IMR-90 (cell line): ENCODE data around the gene EPN2. TPM values are rescaled to one million over a fixed set of nuclear protein-coding genes. Genes with fewer than 3 reads are reported as not detected.

Experiments
- ATAC-seq: fragments of 200-7000 bp; cut with Tn5 transposase; 2 replicates; pipeline ENCODE4 v1.9.1; 2020; ENCODE audit warnings: low read depth, mild to moderate bottlenecking, moderate library complexity
- BruUV-seq: library from RNA; stranded (reverse); fragments of 400-500 nt; replicated peaks from 2 replicates; lab custom pipeline; 2021; lab: Mats Ljungman, UMichigan
- CTCF ChIA-PET: fragments of 300-600 bp; formaldehyde crosslinking; extraction: SDS; loops from one replicate; lab custom pipeline; 2021; ENCODE audit warnings: antibody characterized with exemption; lab: Yijun Ruan, JAX
- POLR2A ChIA-PET: fragments of 300-600 bp; sonication (Branson Sonifier 250); formaldehyde crosslinking; loops from one replicate; lab custom pipeline; 2022; ENCODE audit warnings: antibody characterized with exemption; ENCODE audit not compliant: unreplicated experiment; lab: Charles Lee
- DNase-seq: peaks from one replicate; pipeline ENCODE4 v3.0.0; 2013
- H2AFZ ChIP-seq: replicated peaks from 2 replicates; pipeline ENCODE3; 2013; ENCODE audit warnings: low read length, mild to moderate bottlenecking; ENCODE audit not compliant: poor library complexity
- H2AK5ac ChIP-seq: 2 replicates; pipeline ENCODE4 v1.6.1; 2013; ENCODE audit warnings: low read depth, low read length, inconsistent platforms
- H2AK9ac ChIP-seq: replicated peaks from 2 replicates; pipeline ENCODE3; 2013; ENCODE audit warnings: mild to moderate bottlenecking, low read depth, low read length, moderate library complexity; ENCODE audit not compliant: poor library complexity
- H2BK120ac ChIP-seq: 2 replicates; pipeline ENCODE4 v1.6.1; 2013; ENCODE audit warnings: low read depth, low read length, inconsistent platforms
- H2BK15ac ChIP-seq: 3 replicates; pipeline ENCODE4 v1.6.1; 2013; ENCODE audit warnings: low read depth, low read length, inconsistent platforms
- H2BK20ac ChIP-seq: 2 replicates; pipeline ENCODE4 v1.6.1; 2013; ENCODE audit warnings: low read depth, mild to moderate bottlenecking, inconsistent platforms, low read length, moderate library complexity
- H2BK5ac ChIP-seq: 2 replicates; pipeline ENCODE4 v1.6.1; 2013; ENCODE audit warnings: mild to moderate bottlenecking, low read depth, low read length, inconsistent platforms; ENCODE audit not compliant: poor library complexity, severe bottlenecking
- H3K14ac ChIP-seq: replicated peaks from 2 replicates; pipeline ENCODE4 v1.6.1; 2013; ENCODE audit warnings: low read depth, low read length, inconsistent platforms
- H3K18ac ChIP-seq: 2 replicates; pipeline ENCODE4 v1.6.1; 2013; ENCODE audit warnings: low read depth, low read length, control low read depth
- H3K23ac ChIP-seq: 2 replicates; pipeline ENCODE4 v1.6.1; 2013; ENCODE audit warnings: low read depth, low read length, inconsistent platforms
- H3K27ac ChIP-seq: 2 replicates; pipeline ENCODE4 v1.5.1; 2013; ENCODE audit warnings: mild to moderate bottlenecking, control low read depth, low read length; ENCODE audit not compliant: insufficient read depth
- H3K27me3 ChIP-seq: 2 replicates; pipeline ENCODE4 v1.6.1; 2013; ENCODE audit warnings: low read length; ENCODE audit not compliant: control insufficient read depth, insufficient read depth
- H3K36me3 ChIP-seq: 2 replicates; pipeline ENCODE4 v1.6.1; 2013; ENCODE audit warnings: low read length, mixed read lengths; ENCODE audit not compliant: control insufficient read depth, insufficient read depth
- H3K4ac ChIP-seq: 2 replicates; pipeline ENCODE4 v1.6.1; 2013; ENCODE audit warnings: low read depth, low read length, inconsistent platforms
- H3K4me1 ChIP-seq: 2 replicates; pipeline ENCODE4 v1.6.1; 2013; ENCODE audit warnings: low read length, mixed read lengths; ENCODE audit not compliant: control insufficient read depth, insufficient read depth
- H3K4me2 ChIP-seq: 2 replicates; pipeline ENCODE4 v1.6.1; 2013; ENCODE audit warnings: low read depth, mild to moderate bottlenecking, control low read depth, low read length, moderate library complexity
- H3K4me3 ChIP-seq: 2 replicates; pipeline ENCODE4 v1.5.1; 2013; ENCODE audit warnings: low read depth, mild to moderate bottlenecking, control low read depth, low read length, moderate library complexity; ENCODE audit not compliant: insufficient read depth
- H3K56ac ChIP-seq: 2 replicates; pipeline ENCODE4 v1.6.1; 2013; ENCODE audit warnings: low read length, inconsistent platforms; ENCODE audit not compliant: insufficient read depth; ENCODE audit errors: extremely low read depth
- H3K79me1 ChIP-seq, 2 experiments: 2 replicates each; pipeline ENCODE4 v1.6.1; 2013; ENCODE audit warnings: low read length in 2 of 2, inconsistent platforms in 1 of 2, low read depth in 1 of 2
- H3K9ac ChIP-seq: 2 replicates; pipeline ENCODE4 v1.6.1; 2013; ENCODE audit warnings: low read depth, low read length, control low read depth
- H3K9me1 ChIP-seq: 2 replicates; pipeline ENCODE4 v1.6.1; 2013; ENCODE audit warnings: low read length, inconsistent platforms; ENCODE audit not compliant: insufficient read depth
- H3K9me3 ChIP-seq: 2 replicates; pipeline ENCODE4 v1.6.1; 2013; ENCODE audit warnings: low read length; ENCODE audit not compliant: control insufficient read depth, insufficient read depth
- H4K20me1 ChIP-seq: 2 replicates; pipeline ENCODE4 v1.6.1; 2013; ENCODE audit warnings: low read length, inconsistent platforms; ENCODE audit not compliant: insufficient read depth
- H4K5ac ChIP-seq: 2 replicates; pipeline ENCODE4 v1.6.1; 2013; ENCODE audit warnings: mild to moderate bottlenecking, low read depth, low read length, control low read depth
- H4K8ac ChIP-seq, 2 experiments: 2 replicates each; pipeline ENCODE4 v1.6.1; 2013; ENCODE audit warnings: low read depth in 2 of 2, low read length in 2 of 2, control low read depth in 1 of 2, inconsistent platforms in 1 of 2
- H4K91ac ChIP-seq: 2 replicates; pipeline ENCODE4 v1.6.1; 2013; ENCODE audit warnings: low read depth, low read length, inconsistent platforms; ENCODE audit not compliant: insufficient read depth
- BHLHE40 ChIP-seq: fragments of 150-350 bp; IDR thresholded peaks from 2 replicates; pipeline ENCODE4 v1.6.1; 2016; ENCODE audit warnings: mild to moderate bottlenecking, low read depth, low read length
- CEBPB ChIP-seq: IDR thresholded peaks from 2 replicates; pipeline ENCODE4 v1.6.1; 2012; ENCODE audit warnings: low read depth, low read length, improper control_type of control experiment
- CHD1 ChIP-seq: IDR thresholded peaks from 2 replicates; pipeline ENCODE4 v1.6.1; 2012; ENCODE audit warnings: low read depth, low read length, improper control_type of control experiment
- CTCF ChIP-seq: conservative IDR thresholded peaks from 2 replicates; pipeline ENCODE4 v1.5.1; 2012; ENCODE audit warnings: mild to moderate bottlenecking, low read depth, low read length, improper control_type of control experiment
- FOS ChIP-seq: fragments of 150-350 bp; IDR thresholded peaks from 2 replicates; pipeline ENCODE4 v1.6.1; 2016; ENCODE audit warnings: low read depth, low read length
- MAFK ChIP-seq: IDR thresholded peaks from 2 replicates; pipeline ENCODE4 v1.6.1; 2012; ENCODE audit warnings: low read depth, low read length, improper control_type of control experiment
- MAZ ChIP-seq: IDR thresholded peaks from 2 replicates; pipeline ENCODE4 v1.6.1; 2012; ENCODE audit warnings: low read depth, mild to moderate bottlenecking, low read length, improper control_type of control experiment, moderate library complexity, borderline replicate concordance
- MXI1 ChIP-seq: IDR thresholded peaks from 2 replicates; pipeline ENCODE4 v1.6.1; 2012; ENCODE audit warnings: low read depth, mild to moderate bottlenecking, low read length, moderate library complexity, borderline replicate concordance
- NFE2L2 ChIP-seq: fragments of 150-350 bp; IDR thresholded peaks from 2 replicates; pipeline ENCODE4 v1.6.1; 2016; ENCODE audit warnings: low read depth, mild to moderate bottlenecking, low read length
- POLR2A ChIP-seq: IDR thresholded peaks from 2 replicates; pipeline ENCODE4 v1.6.1; 2012; ENCODE audit warnings: mild to moderate bottlenecking, low read depth, low read length
- RAD21 ChIP-seq: IDR thresholded peaks from 2 replicates; pipeline ENCODE4 v1.6.1; 2012; ENCODE audit warnings: low read length, improper control_type of control experiment
- RCOR1 ChIP-seq: IDR thresholded peaks from 2 replicates; pipeline ENCODE4 v1.6.1; 2012; ENCODE audit warnings: mild to moderate bottlenecking, low read length, improper control_type of control experiment; ENCODE audit not compliant: insufficient replicate concordance
- SMC3 ChIP-seq: fragments of 150-350 bp; IDR thresholded peaks from 2 replicates; pipeline ENCODE4 v1.6.1; 2016; ENCODE audit warnings: low read depth, mild to moderate bottlenecking, antibody characterized with exemption, low read length, moderate library complexity
- WGBS, 2 experiments: methylation state at CpG; one replicate each; pipeline versions ENCODE4 v1.1.5 to v1.1.7; 2013; ENCODE audit warnings: missing lambda C conversion rate in 2 of 2; ENCODE audit not compliant: insufficient read length in 1 of 2; ENCODE audit errors: extremely low coverage in 2 of 2; 5-methylcytosine and 5-hydroxymethylcytosine counted together
- dilution Hi-C: fragments of 300-500 bp; cut with HindIII; formaldehyde crosslinking; loops from one replicate; pipeline ENCODE4 v1.14.3; 2018; ENCODE audit warnings: low sequenced_read_pairs; ENCODE audit not compliant: unreplicated experiment
- in situ Hi-C: fragments of 300-500 bp; cut with MboI; formaldehyde crosslinking; loops from 3 replicates; pipeline ENCODE4 v1.14.3; 2019; ENCODE audit warnings: low sequenced_read_pairs, inconsistent platforms, mixed read lengths
- intact Hi-C: fragments of 100-400 bp; cut with micrococcal nuclease; formaldehyde crosslinking; loops from 2 replicates; pipeline ENCODE4 v1.10.0; 2022
- polyA plus RNA-seq, 3 experiments: library from polyadenylated mRNA; depleted of rRNA; stranded (reverse); fragments of >200 nt; gene quantifications; 2 replicates each; pipeline ENCODE4 v1.2.3, GENCODE V29; 2012; ENCODE audit warnings: low replicate concordance in 1 of 3
- total RNA-seq: library from RNA; depleted of rRNA; stranded (reverse); fragments of >200 nt; gene quantifications from 2 replicates; pipeline ENCODE4 v1.2.3, GENCODE V29; 2012
- TF ChIP-seq, protein P1 (sequence below): fragments of 150-350 bp; IDR thresholded peaks from 2 replicates; pipeline ENCODE4 v1.6.1; 2016; ENCODE audit warnings: low read depth, mild to moderate bottlenecking, low read length, moderate library complexity, borderline replicate concordance

EPN2 gene
- total and polyA plus RNA-seq, 2 of the 4 experiments (the other 2 are of a cell fraction): 14.9 to 25.3 TPM

- H3K4me2 ChIP-seq: peak overlapping the region; percentile 72
- peak overlapping the region; percentile 73 for H2AFZ ChIP-seq
- H3K18ac ChIP-seq: peak overlapping the region; percentile 59
- no peaks in the 10 kb centered on the region for H3K27me3 ChIP-seq
- peak overlapping the region; percentile 29 to 63; a peak in 3 of 4 replicates for H4K8ac ChIP-seq
- H3K23ac ChIP-seq: peak overlapping the region; percentile 82
- H2BK5ac ChIP-seq: peak overlapping the region; percentile 70
- peak overlapping the region; percentile 85 for H4K91ac ChIP-seq
- intact Hi-C loops (loop anchor here (1.0 to 5.0 kb wide), 2 partner anchors 62 to 502 kb away; no protein-coding TSS in a partner anchor), dilution Hi-C loops (no loop called here), in situ Hi-C loops (no loop called here)
- H3K9ac ChIP-seq: peak overlapping the region; percentile 32
- H3K56ac ChIP-seq: no peak overlapping the region
- H3K4me1 ChIP-seq: peaks cover 47% of the 10 kb centered on the region
- peak overlapping the region; percentile 98 for H2AK5ac ChIP-seq
- H3K4ac ChIP-seq: peak overlapping the region; percentile 92
- H2BK15ac ChIP-seq: peak overlapping the region; percentile 25; the same call in 2 of the 3 replicates
- peak overlapping the region; percentile 71 for H3K14ac ChIP-seq
- no TSS peak for BruUV-seq
- CTCF ChIA-PET: interaction anchor here (0.6 kb wide), 1 partner anchor 22 kb away, joined by 4 read pairs; the partner anchor contains the start of gene B9D1
- no peaks in the 10 kb centered on the region for H3K9me3 ChIP-seq
- peaks cover 49% of the 10 kb centered on the region for H3K9me1 ChIP-seq
- peaks cover 51% of the 10 kb centered on the region for H3K36me3 ChIP-seq
- peak overlapping the region; percentile 85 for H3K27ac ChIP-seq
- H4K5ac ChIP-seq: peak overlapping the region; percentile 74
- ATAC-seq: peak; percentile 50
- peaks cover 22 to 57% of the 10 kb centered on the region in 2 experiments for H3K79me1 ChIP-seq
- POLR2A ChIA-PET: interaction anchor here (0.6 kb wide), 3 partner anchors 12 to 27 kb away, joined by 4 to 7 read pairs (median 4); no protein-coding TSS in a partner anchor
- H4K20me1 ChIP-seq: peaks cover 25% of the 10 kb centered on the region
- peak overlapping the region; percentile 64 for H2BK20ac ChIP-seq
- DNase-seq: peak; percentile 91
- no peak overlapping the region; the same call in 1 of the 2 replicates for H3K4me3 ChIP-seq
- H2AK9ac ChIP-seq: peak overlapping the region; percentile 88
- WGBS, 2 experiments: 7% methylated on average over 4 of the region's 16 CpGs; no CpG with 5 or more reads in 1 of the 2 experiments
- peak overlapping the region; percentile 78 for H2BK120ac ChIP-seq
- TF ChIP-seq POLR2A (no peak), CHD1 (no peak), MAZ (peak; percentile 61; the same call in 1 of the 2 replicates), SMC3 (no peak), CEBPB (no peak), MAFK (no peak), RAD21 (no peak), MXI1 (peak; percentile 35; the same call in 1 of the 2 replicates), FOS (no peak), BHLHE40 (peak; percentile 49; the same call in 1 of the 2 replicates), CTCF (no peak), NFE2L2 (no peak), RCOR1 (no peak)
- TF ChIP-seq, protein P1, sequence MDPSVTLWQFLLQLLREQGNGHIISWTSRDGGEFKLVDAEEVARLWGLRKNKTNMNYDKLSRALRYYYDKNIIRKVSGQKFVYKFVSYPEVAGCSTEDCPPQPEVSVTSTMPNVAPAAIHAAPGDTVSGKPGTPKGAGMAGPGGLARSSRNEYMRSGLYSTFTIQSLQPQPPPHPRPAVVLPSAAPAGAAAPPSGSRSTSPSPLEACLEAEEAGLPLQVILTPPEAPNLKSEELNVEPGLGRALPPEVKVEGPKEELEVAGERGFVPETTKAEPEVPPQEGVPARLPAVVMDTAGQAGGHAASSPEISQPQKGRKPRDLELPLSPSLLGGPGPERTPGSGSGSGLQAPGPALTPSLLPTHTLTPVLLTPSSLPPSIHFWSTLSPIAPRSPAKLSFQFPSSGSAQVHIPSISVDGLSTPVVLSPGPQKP: no peak
Observed at GRCh38 chr17:19384723-19385391, 147.7 kb downstream of the EPN2 start.
